Renal pelvis (tissue), 12 donors: ENCODE data around the gene SSR4. TPM values are rescaled to one million over a fixed set of nuclear protein-coding genes. Genes with fewer than 3 reads are reported as not detected.
"Not testable (repeated sequence)": the region's sequence is repeated elsewhere in the genome, so short reads cannot be mapped to it uniquely, and the experiment has no call there.

Source experiments
- DNase-seq: peaks from one replicate; pipeline ENCODE4 v3.0.0-alpha.2; 2013
- long read RNA-seq, 16 experiments: transcript quantifications; one replicate each; lab custom pipeline, GENCODE V29; 2026
- polyA plus RNA-seq, 3 donors: library from polyadenylated mRNA; unstranded; fragments of 120-200 nt; gene quantifications; one replicate each; pipeline ENCODE4 v1.2.1, GENCODE V29; 2013; ENCODE audit not compliant: insufficient read length in 3 of 3

The SSR4 gene
- 100 to 1,000 TPM; 156 to 181 (median 168) TPM for polyA plus RNA-seq
- long read RNA-seq, donor 1, transcript SSR4-203 (6 exons, 643 nt): major isoform, 163 of 183 reads
- long read RNA-seq, donor 1, transcript SSR4-201 (7 exons, 1,671 nt): minor isoform, 6 of 183 reads
- long read RNA-seq, donor 1, transcript SSR4-210 (5 exons, 701 nt): minor isoform, 6 of 183 reads
- long read RNA-seq, donor 1, partial matches to known transcripts: 6 of 183 reads
- long read RNA-seq, donor 1, other reads (novel, unspliced or antisense): 0 of 183 reads
- long read RNA-seq, donor 2, transcript SSR4-210 (5 exons, 701 nt): minor isoform, 12 of 257 reads
- long read RNA-seq, donor 2, transcript SSR4-203 (6 exons, 643 nt): major isoform, 179 of 257 reads
- long read RNA-seq, donor 2, partial matches to known transcripts: 26 of 257 reads
- long read RNA-seq, donor 2, other reads (novel, unspliced or antisense): 32 of 257 reads
- long read RNA-seq, donor 3, transcript SSR4-210 (5 exons, 701 nt): minor isoform, 9 of 198 reads
- long read RNA-seq, donor 3, transcript SSR4-203 (6 exons, 643 nt): major isoform, 177 of 198 reads
- long read RNA-seq, donor 3, partial matches to known transcripts: 7 of 198 reads
- long read RNA-seq, donor 3, other reads (novel, unspliced or antisense): 0 of 198 reads
- long read RNA-seq, donor 4, transcript SSR4-203 (6 exons, 643 nt): major isoform, 228 of 269 reads
- long read RNA-seq, donor 4, transcript SSR4-210 (5 exons, 701 nt): minor isoform, 10 of 269 reads
- long read RNA-seq, donor 4, transcript SSR4-205 (3 exons, 427 nt): minor isoform, 6 of 269 reads
- long read RNA-seq, donor 4, partial matches to known transcripts: 17 of 269 reads
- long read RNA-seq, donor 4, other reads (novel, unspliced or antisense): 7 of 269 reads
- long read RNA-seq, donor 5, transcript SSR4-203 (6 exons, 643 nt): major isoform, 96 of 102 reads
- long read RNA-seq, donor 5, partial matches to known transcripts: 0 of 102 reads
- long read RNA-seq, donor 5, other reads (novel, unspliced or antisense): 0 of 102 reads
- long read RNA-seq, donor 6, transcript SSR4-210 (5 exons, 701 nt): minor isoform, 10 of 157 reads
- long read RNA-seq, donor 6, transcript SSR4-201 (7 exons, 1,671 nt): minor isoform, 5 of 157 reads
- long read RNA-seq, donor 6, transcript SSR4-203 (6 exons, 643 nt): major isoform, 122 of 157 reads
- long read RNA-seq, donor 6, partial matches to known transcripts: 11 of 157 reads
- long read RNA-seq, donor 6, other reads (novel, unspliced or antisense): 5 of 157 reads
- long read RNA-seq, donor 7, transcript SSR4-210 (5 exons, 701 nt): minor isoform, 8 of 229 reads
- long read RNA-seq, donor 7, transcript SSR4-205 (3 exons, 427 nt): minor isoform, 6 of 229 reads
- long read RNA-seq, donor 7, transcript SSR4-201 (7 exons, 1,671 nt): minor isoform, 10 of 229 reads
- long read RNA-seq, donor 7, transcript SSR4-203 (6 exons, 643 nt): major isoform, 183 of 229 reads
- long read RNA-seq, donor 7, partial matches to known transcripts: 20 of 229 reads
- long read RNA-seq, donor 7, other reads (novel, unspliced or antisense): 0 of 229 reads
- long read RNA-seq, donor 8, transcript SSR4-203 (6 exons, 643 nt): major isoform, 67 of 74 reads
- long read RNA-seq, donor 8, partial matches to known transcripts: 0 of 74 reads
- long read RNA-seq, donor 8, other reads (novel, unspliced or antisense): 0 of 74 reads
- long read RNA-seq, donor 9, transcript SSR4-201 (7 exons, 1,671 nt): minor isoform, 5 of 216 reads
- long read RNA-seq, donor 9, transcript SSR4-210 (5 exons, 701 nt): minor isoform, 8 of 216 reads
- long read RNA-seq, donor 9, transcript SSR4-203 (6 exons, 643 nt): major isoform, 183 of 216 reads
- long read RNA-seq, donor 9, partial matches to known transcripts: 12 of 216 reads
- long read RNA-seq, donor 9, other reads (novel, unspliced or antisense): 0 of 216 reads
- long read RNA-seq, donor 10, transcript SSR4-203 (6 exons, 643 nt): major isoform, 144 of 160 reads
- long read RNA-seq, donor 10, transcript SSR4-210 (5 exons, 701 nt): minor isoform, 7 of 160 reads
- long read RNA-seq, donor 10, partial matches to known transcripts: 0 of 160 reads
- long read RNA-seq, donor 10, other reads (novel, unspliced or antisense): 0 of 160 reads
- long read RNA-seq, donor 11, transcript SSR4-210 (5 exons, 701 nt): minor isoform, 9 of 125 reads
- long read RNA-seq, donor 11, transcript SSR4-203 (6 exons, 643 nt): major isoform, 111 of 125 reads
- long read RNA-seq, donor 11, partial matches to known transcripts: 0 of 125 reads
- long read RNA-seq, donor 11, other reads (novel, unspliced or antisense): 0 of 125 reads
- long read RNA-seq, donor 12, transcript SSR4-201 (7 exons, 1,671 nt): minor isoform, 5 of 344 reads
- long read RNA-seq, donor 12, transcript SSR4-203 (6 exons, 643 nt): major isoform, 231 of 344 reads
- long read RNA-seq, donor 12, transcript SSR4-210 (5 exons, 701 nt): minor isoform, 9 of 344 reads
- long read RNA-seq, donor 12, partial matches to known transcripts: 35 of 344 reads
- long read RNA-seq, donor 12, other reads (novel, unspliced or antisense): 56 of 344 reads
- long read RNA-seq, donor 13, transcript SSR4-210 (5 exons, 701 nt): minor isoform, 12 of 126 reads
- long read RNA-seq, donor 13, transcript SSR4-203 (6 exons, 643 nt): major isoform, 113 of 126 reads
- long read RNA-seq, donor 13, partial matches to known transcripts: 0 of 126 reads
- long read RNA-seq, donor 13, other reads (novel, unspliced or antisense): 0 of 126 reads
- long read RNA-seq, donor 14, transcript SSR4-210 (5 exons, 701 nt): minor isoform, 12 of 317 reads
- long read RNA-seq, donor 14, transcript SSR4-203 (6 exons, 643 nt): major isoform, 270 of 317 reads
- long read RNA-seq, donor 14, transcript SSR4-205 (3 exons, 427 nt): minor isoform, 9 of 317 reads
- long read RNA-seq, donor 14, transcript SSR4-201 (7 exons, 1,671 nt): minor isoform, 8 of 317 reads
- long read RNA-seq, donor 14, partial matches to known transcripts: 11 of 317 reads
- long read RNA-seq, donor 14, other reads (novel, unspliced or antisense): 0 of 317 reads
- long read RNA-seq, donor 15, transcript SSR4-210 (5 exons, 701 nt): minor isoform, 14 of 350 reads
- long read RNA-seq, donor 15, transcript SSR4-203 (6 exons, 643 nt): major isoform, 302 of 350 reads
- long read RNA-seq, donor 15, partial matches to known transcripts: 16 of 350 reads
- long read RNA-seq, donor 15, other reads (novel, unspliced or antisense): 6 of 350 reads
- long read RNA-seq, donor 16, transcript SSR4-201 (7 exons, 1,671 nt): minor isoform, 5 of 231 reads
- long read RNA-seq, donor 16, transcript SSR4-203 (6 exons, 643 nt): major isoform, 194 of 231 reads
- long read RNA-seq, donor 16, transcript SSR4-210 (5 exons, 701 nt): minor isoform, 8 of 231 reads
- long read RNA-seq, donor 16, partial matches to known transcripts: 17 of 231 reads
- long read RNA-seq, donor 16, other reads (novel, unspliced or antisense): 0 of 231 reads

DNA sequence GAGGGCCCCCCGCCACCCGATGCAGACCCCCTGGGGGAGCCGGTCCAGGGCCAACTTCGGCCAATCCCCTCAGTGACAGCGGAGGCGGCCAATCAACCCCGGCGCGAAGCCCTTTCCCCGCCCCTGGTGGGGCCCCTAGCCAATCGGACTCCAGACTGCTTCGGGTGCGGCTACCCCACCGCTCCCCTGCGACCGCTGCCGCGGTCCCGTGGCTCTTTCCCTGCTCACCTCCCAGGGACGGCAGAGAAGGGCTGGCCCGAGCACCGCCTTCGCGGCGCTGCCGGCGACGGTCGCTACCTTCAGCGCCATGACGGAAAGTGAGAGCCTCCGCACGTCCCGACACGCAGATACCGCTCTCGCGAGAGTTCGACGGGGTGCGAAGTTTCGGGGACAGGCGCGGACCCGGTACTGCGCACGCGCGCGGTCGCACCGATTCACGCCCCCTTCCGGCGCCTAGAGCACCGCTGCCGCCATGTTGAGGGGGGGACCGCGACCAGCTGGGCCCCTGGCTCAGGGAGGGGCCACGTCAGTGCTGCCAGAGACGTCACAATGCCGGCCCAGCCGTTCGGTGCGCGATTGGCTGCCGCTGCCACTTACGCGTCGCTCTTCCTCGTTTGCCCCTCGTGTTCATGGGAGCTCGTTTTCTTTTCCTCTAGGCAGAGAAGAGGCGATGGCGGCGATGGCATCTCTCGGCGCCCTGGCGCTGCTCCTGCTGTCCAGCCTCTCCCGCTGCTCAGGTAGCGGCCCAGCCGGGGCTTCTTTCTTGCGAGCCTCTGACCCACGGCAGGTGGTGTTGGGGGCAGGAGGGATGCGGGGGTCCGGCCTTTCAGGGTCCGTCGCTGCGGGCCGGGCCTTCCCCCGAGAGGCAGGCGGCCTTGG lies at the start of gene SSR4, which contains the start of gene IDH3G:
Gene SSR4, plus strand, starts transcription at position 651 of the 879 bp plus-strand sequence. Its CDS starts 20 bp downstream, at position 671.
Gene IDH3G, minus strand, starts transcription at position 358 of the 879 bp plus-strand sequence. Its CDS starts 49 bp downstream, at position 309.
- peak; percentile 89 for DNase-seq

DNA sequence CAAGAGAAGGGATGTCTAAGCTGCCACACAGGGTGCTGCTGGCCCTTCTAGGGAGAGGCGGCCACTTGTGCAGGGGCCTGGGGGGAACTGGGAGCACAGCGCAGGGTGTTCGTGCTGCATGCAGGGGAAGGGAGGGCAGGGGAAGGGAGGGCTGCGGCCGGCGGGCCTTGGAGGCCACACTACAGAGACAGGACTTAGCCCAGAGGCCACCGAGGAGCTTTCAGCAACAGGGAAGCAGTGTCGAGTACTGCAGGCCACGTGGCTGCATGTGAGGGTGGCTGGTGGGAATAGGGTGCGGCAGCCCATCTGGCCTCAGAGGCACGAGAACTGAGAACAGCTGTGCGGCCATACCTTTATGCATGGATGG lies 49.4 kb upstream of the SSR4 start:
- DNase-seq: not testable (repeated sequence)

DNA sequence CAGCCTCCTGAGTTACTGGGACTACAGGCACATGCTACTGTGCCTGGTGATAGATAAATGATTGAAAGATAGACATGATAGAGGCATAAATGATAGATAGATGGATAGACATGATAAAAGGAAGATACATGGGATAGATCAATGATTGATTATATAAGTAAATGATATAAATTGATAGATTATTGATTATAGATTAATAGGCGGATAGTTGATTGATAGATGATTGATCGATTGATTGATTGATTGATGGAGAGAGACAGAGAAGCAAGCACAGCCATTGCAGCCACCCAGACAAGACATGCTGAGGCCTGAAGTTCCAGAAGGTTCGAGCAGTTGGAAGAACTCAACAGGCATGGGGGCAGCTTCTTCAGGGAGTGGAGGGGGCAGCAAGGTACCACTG lies 48.1 kb upstream of the SSR4 start:
- no peak for DNase-seq

DNA sequence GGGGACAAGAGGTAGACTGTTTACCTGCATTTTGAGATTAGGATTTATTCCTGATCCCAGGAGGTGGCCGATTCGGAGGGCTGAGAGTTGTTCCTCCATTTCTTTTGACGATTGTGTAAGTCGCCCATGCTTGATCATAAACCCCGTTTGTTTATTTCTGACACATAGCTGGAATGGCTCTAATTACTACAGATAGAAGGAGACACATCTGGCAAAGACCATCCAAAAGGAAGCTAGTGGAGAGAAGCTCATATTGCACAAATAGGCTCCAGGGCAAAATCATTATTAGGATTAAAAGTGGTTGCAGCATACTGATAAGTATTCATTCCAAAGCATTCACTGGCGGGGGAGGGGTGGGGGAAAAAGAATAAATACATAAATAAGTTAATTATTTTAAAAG lies 47.5 kb upstream of the SSR4 start:
- not testable (repeated sequence) for DNase-seq

DNA sequence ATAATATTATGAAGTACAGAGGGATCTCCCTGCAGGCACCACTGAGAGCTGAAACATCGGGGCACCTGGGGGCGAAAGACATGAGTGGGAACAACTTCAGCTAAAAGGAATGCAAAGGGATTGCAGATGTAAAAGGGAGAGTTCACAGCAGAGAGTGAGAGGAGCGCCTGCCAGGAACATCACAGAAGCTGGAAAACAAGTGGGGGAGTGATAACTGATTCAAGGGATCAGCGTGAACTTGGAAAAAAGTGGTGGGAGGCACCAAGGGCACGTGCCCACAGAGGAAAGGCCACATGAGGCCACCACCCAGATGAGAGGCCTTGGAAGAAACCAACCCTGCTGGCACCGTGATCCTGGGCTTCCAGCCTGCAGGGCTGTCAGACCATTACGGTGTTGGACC lies 45.5 kb upstream of the SSR4 start:
- not testable (repeated sequence) for DNase-seq

DNA sequence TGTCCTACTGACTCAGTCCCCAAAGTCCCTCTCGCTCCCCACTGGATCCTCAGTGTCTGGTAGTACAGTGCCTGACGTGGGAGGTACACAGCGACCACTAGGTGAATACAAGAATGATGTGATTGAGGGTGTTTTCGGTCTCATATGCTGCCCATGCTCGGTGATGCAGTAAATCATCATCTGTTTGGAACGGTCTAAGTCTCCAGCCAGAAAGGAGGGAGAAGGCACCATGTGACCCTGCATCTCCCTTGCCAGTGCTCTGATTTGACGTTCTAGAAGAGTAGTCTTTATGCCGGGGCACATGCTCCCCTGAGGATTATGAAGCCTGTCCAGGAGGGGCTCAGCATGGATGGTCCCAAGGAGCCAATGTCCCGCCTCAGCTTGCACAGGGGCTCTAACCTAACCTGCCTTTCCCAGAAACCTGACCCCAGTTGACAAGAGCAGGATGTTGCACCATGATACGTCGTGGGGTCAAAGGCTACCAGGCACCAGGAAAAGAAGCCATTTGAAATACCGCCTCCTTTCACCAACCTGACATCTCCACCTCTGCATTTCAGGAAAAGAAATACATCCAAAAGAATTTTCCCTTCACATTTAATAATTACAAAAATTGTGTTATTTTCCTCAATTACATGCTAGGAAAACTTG lies 44.2 kb upstream of the SSR4 start:
- no peak for DNase-seq

DNA sequence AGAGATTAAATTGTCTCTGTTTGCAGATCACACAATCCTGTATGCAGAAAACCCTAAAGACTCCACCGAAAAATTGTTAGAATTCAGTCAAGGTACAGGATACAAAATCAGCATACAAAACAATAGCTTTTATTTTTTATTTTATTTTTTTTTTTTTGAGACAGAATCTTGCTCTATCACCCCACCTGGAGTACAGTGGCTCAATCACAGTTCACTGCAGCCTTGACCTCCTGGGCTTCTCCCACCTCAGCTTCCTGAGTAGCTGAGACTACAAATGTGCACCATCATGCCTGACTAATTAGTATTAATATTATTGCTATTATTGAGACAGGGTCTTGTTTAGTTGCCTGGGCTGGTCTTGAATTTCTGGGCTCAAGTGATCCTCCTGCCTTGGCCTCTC lies 39.3 kb upstream of the SSR4 start:
- DNase-seq: no peak

DNA sequence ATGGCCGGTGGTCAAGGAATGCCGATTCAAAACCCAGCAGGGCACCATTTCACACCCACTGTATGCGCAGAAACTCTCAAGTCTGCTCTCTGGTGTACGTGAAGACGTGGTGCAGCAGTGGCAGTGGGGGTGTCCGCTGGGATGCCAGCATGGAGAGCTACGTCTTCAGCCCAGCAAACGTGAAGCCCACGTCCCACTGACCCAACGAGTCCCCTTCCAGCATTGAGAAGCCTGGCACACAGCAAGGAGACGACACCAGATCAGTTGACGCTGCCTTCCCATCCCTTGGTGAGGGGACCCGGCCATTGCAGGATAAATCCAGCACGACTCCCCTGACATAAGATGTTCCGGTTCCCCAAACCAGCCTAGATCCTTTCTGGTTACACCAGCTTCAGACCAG lies 32.6 kb upstream of the SSR4 start:
- no peak for DNase-seq

DNA sequence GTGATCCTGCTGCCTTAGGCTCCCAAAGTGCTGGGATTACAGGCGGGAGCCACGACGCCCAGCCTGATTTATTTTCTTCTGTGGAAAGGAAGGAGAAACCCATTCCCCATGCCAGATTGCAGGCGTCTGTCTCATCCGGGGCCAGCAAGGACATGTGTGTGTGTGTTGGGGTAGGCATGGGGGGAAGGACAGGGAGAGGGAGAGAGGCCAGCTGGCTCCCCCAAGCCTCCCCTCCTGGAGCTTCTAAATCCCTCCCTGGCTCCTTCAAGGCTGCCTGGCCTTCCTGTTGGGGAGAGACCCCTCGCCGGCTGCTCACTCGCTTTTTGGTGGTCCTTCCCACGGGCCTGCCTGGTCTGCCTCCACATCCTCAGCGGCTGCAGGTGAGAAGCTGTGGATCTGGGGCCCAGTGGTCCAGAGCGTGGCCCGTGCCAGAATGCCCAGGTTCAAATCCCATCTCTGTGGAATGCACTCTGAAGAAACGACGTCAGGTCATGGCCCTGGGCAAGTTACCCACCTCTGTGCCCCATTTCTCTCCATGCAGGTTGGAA lies 31.8 kb upstream of the SSR4 start:
- DNase-seq: no peak

DNA sequence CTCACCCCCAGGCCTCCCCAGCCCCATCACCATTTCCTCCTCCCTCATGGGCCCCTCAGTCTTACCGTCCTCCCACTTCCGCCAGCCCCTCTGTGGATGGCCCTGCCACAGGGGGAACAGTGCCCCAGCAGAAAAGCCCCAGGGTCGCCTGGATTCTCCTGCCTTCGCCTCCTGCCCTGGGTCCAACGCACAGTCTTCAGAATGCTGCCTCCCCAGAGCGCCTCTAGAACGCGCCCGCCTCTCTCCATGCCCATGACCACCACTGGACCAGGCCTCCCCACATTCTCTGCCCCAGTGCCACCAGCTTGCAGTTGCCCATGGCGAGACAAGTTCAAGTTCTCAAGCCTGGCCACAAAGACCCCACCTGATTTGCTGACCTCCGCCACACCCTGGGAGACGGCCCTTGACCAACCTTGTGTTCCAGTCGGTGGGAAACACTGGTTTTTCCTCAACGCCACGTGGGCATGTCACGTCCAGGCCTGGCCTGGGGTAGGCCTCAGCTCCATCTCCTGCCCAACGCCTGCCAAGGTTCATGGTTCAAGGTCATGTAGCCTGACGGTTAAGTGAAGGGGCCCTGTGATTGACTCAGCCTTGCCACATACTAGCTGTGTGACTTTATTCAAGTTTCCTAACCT lies 31.1 kb upstream of the SSR4 start:
- DNase-seq: no peak

DNA sequence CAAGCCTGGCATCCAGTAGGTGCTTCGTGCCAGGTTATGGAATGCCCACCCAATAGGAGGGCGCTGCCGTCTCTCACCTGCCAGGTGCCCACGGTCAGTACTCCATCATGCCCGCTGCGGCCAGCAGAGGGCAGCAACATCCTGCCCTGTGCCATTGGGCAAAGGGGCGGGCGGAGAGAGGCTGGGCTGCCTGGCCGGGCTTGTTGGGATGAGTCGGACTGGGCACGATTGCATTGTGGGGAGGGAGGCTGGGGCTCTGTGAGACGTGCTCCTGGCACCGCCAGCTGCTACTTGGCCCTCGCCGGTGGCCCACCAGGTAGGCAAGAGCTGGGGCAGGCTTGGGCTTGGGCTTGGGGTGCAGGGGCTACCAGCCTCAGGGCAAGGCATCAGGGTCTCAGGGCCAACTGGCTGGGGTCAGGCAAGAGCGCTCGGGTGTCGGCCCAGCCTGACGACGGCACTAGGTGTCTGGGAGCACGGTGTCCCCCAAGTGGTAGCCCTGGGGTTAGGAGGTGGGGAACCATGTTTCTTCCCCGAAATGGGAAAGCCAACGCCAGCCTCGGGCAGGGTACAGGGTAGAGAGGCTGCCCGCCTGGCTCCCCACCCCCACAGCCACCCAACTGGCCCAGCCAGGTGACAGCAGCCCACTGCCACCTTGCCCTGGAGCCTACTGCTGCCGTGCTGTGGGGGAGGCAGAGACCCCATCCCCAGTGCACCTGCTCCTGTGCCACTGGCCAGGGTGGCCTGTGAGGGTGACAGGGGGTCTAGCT lies 30.3 kb upstream of the SSR4 start, which contains the start of gene PLXNB3:
Gene PLXNB3, plus strand, starts transcription at position 261 of the 767 bp plus-strand sequence. CDS start 1,287 bp downstream, outside the sequence.
- peak; percentile 52 for DNase-seq

DNA sequence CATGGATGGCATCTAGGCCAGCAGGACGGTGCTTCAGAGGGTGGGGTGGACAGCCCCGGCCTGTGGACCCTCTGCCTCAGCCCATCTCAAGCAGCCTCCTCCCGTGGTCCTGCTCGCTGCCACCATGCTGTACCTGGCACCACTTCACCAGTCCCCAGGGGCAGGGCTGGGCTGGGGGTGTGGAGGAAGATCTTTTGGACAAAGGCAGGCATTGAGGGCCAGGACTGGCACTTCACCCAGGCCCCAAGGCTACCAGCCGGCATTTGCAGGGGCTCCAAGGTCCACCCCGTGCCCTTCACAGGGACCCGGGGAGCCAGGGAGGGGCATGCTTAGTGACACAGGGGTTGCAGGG lies 29.7 kb upstream of the SSR4 start:
- DNase-seq: no peak
